Upper lobe of left lung (tissue), 4 donors: Measurements from ENCODE around the gene CD276.

ENCODE experiments used
- CTCF ChIP-seq, 6 experiments: fragments of 450-650 bp in 4 of 6; fragments of 200-600 bp in 2 of 6; sonication (generic) in 2 of 6; IDR thresholded peaks; one replicate each; pipeline ENCODE4 v1.5.1; 2016 to 2019; ENCODE audit warnings: antibody characterized with exemption in 6 of 6
- EP300 ChIP-seq, 4 donors: sonication (generic); formaldehyde crosslinking; IDR thresholded peaks; one replicate each; pipeline ENCODE4 v1.5.1; 2017; ENCODE audit warnings: antibody characterized with exemption in 4 of 4, control low read depth in 2 of 4
- POLR2A ChIP-seq, 4 donors: fragments of 450-650 bp; IDR thresholded peaks; one replicate each; pipeline ENCODE4 v1.5.1; 2016 to 2017; ENCODE audit warnings: antibody characterized with exemption in 4 of 4, mild to moderate bottlenecking in 2 of 4
- POLR2AphosphoS5 ChIP-seq, 2 donors: sonication (generic); formaldehyde crosslinking; IDR thresholded peaks; one replicate each; pipeline ENCODE4 v1.5.1; 2017; ENCODE audit warnings: antibody characterized with exemption in 2 of 2

- no peak for TF ChIP-seq CTCF (IDR thresholded peaks at IDR 0.05)
- no peak for TF ChIP-seq POLR2A (IDR thresholded peaks at IDR 0.05)
- no peak for TF ChIP-seq EP300 (IDR thresholded peaks at IDR 0.05)
- TF ChIP-seq POLR2AphosphoS5 (IDR thresholded peaks at IDR 0.05), result no peak
Measured at GRCh38 chr15:73679180-73679579, 5.0 kb upstream of the CD276 start.
